ENCODE data around the gene RGS3.

DNA sequence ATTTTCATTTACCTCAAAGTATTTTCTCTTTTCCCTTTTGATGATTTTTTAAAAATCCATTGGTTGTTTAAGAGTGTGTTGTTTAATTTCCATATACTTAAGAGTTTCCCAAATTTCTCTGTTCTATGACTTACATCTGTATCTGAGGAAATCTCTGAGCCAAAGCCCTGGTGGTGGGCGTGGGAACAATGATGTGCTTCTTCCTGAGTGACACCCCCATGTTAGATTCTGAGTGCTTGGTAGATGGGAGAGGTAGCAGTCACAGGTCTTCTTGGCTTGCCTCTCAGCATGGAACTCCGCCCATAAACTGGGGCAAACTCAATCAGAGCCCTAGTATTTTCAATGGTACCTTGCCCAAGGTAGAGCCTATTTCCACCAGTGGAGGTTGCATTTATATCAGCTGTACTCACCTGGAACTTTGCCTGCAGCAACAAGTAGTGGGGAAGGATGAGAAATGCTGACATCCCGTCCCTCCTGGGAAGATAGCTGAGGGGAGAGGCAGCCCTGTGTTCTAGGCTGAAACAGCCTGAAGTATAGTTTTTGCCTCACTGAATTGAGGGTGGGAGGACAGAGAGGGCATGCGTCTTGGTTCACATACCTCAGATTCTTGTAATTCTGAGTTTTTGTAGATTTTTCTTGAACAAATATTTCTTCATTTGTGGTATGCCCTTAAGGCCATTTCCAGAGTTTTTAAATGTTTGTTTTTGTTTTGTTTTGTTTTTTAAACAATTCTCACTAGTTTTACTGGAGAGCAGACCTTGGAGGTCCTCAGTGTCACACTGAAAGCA lies 26.6 kb upstream of the RGS3 start:
- TF ChIP-seq CTCF (IDR thresholded peaks at IDR 0.05) (no peak), POLR2A (IDR thresholded peaks at IDR 0.05) (no peak)

Measured in thyroid gland (tissue), 4 donors.